HuH-7 (cell line): ENCODE data around the gene ZBTB3.
"Not testable (repeated sequence)": the region's sequence is repeated elsewhere in the genome, so short reads cannot be mapped to it uniquely, and the experiment has no call there.

Experiments
- DNase-seq: peaks from one replicate; pipeline ENCODE4 v3.0.0; 2011; ENCODE audit warnings: low spot score

ZBTB3 gene

DNA sequence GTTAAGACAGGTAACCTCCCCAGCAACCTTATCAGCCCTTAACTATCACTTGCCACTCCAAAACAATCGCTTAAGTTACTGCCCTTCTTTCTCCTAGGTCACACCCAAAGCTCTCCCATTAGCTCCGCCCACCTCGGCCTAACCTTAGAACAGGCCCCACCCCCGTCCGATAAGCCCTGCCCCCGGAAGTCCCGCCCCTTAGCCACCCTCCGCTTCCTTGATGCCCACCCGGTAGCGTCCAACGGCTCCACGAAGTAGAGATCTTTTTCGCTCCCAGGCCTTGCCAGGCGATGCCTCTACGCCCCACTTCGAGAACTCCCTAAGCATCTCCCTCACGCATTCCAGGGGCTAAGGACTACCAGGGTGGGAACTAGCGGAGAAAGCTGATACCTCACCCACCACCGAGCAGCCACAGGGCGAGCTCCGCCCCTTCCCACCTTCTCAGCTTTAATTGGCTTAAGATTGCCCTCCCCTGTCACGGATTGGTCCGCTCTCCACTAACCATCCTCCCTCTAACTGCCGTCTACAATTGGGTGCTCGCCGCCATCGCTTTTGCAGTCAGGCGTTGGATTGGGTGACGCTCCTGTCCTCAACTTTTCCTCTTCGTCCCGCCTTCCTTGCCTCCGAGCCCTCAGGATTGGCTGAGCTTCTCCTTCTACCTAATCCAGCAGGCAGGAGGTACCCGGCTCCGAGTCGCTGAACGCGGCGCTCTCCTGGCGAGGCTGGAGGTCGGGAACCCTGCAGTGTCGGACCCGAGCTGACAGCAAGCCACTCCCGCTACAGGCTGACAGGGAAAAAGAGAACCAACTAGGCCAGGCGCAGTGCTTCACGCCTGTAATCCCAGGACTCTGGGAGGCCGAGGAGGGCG lies at the start of gene ZBTB3:
ZBTB3 (minus strand) TSS at position 425 of the 868 bp plus-strand sequence. CDS start 496 bp downstream, outside the sequence.
- peak; percentile 82 for DNase-seq

DNA sequence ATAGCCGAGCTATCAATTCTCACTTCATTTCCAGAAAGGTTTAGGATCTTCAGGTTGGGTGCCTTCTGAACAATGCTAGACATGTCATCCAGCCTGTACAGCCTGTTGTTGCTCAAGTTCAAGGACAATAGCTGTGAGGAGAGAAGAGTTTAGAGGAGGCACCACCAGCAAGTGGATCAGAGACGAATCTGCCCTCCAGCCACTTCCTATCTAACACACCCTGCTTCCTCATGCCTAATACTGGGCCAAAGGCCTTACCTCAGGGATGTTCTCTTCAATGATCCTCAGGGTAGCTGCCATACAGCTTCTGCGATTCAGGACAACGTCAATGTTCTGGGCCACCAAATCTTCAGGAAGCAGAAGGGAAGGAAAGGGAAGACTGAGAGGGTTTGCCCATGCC lies 47.1 kb upstream of the ZBTB3 start:
- no peak for DNase-seq

DNA sequence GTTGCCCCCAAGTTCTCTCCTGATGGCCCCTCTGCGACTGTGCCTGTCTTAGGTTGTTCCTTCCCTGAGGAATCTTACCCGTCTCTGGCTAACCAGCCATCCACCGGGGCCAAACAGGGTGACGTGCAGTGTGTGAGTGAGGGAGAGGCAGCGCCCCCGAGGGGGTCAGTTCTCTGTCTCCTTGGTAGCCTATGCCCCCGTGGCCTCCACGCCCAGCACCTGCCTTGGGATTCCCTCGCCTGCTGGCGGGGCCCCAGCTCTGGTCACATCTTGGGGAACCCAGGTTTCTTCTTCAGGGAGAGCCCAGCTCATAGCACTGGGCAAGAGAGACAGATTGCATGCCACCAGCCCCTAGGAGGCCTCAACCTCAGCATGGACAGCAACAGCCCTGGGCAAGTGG lies 45.5 kb upstream of the ZBTB3 start:
- no peak for DNase-seq

DNA sequence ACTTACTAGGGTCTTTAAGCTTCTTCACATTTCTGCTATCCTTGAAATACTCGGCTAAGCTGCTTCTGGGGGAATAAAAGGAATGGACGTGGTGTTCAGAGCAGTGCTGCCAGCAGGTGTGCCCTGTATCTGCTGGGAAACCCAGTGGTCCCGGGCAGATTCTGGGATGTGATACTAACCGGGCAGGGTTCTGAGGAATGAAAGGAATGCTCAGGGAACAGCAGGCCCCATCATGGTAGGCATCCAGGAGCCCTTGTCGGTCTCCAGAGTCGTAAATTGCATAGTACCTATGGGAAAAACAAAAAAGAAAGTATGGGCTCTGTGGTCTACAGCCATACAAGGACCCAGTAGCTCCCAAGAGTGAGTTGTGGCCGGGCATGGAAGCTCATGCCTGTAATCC lies 42.3 kb upstream of the ZBTB3 start:
- DNase-seq, result no peak

DNA sequence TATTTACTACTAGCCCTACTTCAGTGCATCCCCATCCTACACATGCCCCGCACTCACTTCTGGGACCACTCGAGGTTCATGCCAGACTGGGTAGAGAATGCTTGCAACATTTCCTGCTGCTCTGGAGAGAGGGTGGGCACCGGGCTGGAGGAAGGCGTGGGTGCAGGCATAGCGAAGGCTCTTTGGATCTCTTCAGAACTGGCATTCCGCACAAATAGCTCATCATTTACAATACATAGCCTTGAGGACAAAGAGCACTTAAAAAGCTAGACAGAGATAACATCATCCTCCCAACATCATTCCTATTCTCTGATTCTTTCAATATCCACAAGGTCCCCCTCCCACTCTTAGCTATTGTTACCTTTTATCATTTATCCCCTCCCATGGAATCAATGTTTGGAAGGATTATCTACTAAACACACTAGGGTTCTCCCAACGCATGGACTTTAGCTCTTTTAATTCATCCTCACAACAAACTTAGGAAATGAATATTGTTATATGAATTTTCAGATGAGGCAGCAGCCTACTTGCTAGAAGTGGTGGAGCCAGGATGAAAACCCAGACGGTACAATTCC lies 40.3 kb upstream of the ZBTB3 start:
- DNase-seq, result no peak

DNA sequence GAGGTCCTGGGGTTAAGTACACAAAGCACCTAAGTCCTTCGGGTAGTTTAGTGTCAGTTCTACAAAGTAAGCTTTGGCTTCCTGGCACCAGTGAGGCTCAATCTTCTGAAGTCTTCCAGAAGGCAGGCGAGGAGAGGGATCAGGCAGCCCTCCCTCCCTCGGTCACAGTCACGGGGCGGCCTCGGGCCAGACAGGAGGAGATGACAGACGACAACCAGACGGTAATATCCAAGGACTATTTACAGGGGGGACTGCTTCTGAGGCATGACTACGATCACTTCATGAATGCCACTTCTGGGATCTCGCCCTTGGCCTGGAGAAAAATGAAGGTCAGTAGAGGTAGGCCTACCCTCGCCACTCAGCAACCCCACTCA lies 38.2 kb upstream of the ZBTB3 start:
- DNase-seq, result no peak

DNA sequence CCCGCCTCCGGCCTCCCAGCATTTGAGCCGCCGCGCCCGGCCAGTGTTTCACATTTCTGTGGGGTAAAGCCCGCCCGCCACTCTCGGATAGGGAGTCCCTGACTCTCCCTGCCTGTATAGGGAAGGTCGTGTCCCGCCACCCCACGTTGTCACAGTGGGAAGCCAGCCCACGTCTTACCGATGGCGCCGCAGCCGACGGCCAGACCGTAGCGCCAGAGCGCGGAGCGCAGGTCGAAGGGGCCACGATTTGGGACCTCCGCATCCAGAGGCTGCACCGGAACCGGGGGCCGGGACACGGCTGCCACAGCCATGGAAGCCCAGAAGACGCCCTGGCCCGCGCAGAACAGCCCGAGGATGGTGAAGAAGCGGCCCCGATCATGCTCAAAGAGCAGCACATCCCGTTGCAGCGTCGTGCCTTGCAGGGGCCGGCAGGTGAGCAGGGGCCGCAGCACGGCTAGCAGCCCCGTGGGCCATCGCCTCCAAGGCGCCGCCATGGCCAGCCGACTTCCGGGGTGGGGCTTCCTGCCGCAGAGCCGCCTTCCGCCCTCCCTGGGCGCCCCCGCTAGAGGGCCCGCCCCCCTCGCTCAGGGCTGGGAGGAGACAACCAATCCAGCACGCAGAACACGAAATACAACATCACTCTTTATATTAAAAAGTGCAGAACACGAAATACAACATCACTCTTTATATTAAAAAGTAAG lies 37.7 kb upstream of the ZBTB3 start, which contains the start of gene TMEM223:
TMEM223 (minus strand) TSS at position 506 of the 701 bp plus-strand sequence; CDS start at position 494, 12 bp downstream.
- DNase-seq, result peak; percentile 85

DNA sequence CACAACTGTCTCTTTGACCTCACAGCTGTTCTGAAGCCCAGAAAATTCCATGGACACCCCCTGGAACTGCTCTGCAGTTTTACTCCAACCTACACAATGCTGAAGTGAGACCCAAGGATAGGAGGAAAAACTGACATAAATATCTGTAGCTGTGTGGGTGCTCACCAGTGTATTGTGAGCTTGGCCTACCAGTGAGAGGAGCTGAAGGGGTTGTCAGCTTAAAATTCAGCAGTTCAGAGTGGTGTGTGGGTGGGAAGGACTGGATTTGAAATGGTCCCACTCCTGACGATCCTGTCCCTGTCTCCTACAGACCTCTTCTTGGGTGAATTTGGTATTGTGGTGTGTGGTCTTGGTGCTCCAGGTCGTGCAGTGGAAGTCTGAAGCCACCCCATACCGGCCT lies 35.6 kb upstream of the ZBTB3 start:
- DNase-seq, result no peak

DNA sequence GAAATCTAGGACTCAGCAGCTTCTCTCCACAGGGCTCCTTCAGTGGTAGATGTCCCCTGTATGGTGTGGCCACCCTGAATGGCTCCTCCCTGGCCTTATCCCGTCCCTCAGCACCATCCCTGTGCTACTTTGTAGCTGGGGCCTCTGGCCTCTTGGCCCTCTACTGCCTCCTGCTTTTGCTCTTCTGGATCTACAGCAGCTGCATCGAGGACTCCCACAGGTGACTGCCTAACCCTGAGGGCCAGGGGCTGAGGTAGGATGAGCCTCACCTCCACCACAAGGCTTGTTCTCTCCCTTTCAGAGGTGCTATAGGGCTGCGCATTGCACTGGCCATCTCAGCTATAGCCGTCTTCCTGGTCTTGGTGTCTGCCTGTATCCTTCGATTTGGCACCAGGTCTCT lies 35.0 kb upstream of the ZBTB3 start:
- DNase-seq, result no peak

DNA sequence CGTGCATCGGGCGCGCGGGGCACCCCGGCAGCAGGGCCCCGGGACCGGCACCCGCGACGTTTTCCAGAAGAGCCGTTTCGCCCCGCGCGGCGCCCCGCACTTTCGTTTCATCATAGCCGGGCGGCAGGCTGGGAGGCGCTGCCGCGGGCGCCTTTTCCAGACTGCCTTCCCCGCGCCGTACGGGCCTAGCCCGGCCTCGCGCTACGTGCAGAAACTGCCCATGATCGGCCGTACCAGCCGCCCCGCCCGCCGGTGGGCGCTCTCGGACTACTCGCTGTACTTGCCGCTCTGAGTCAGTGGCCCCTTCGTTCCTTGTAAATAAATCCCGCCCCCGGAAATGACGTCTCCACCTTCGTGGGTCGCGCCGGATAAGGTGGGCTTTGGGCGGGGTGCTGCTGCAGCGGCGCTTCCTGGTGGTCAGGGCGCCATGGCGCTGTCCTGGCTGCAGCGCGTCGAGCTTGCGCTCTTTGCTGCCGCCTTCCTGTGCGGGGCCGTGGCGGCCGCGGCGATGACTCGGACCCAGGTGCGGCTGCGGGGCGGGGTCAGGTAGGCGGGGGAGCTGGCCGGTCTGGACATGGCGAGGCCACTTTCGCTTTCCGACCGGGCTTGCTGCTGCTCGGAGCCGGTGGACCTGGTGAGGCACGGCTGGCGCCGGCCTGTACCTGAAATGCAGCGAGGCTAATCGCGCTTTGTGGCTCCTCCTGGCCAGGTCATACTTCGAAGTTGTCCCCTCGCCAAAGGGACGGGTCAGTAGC lies 33.2 kb upstream of the ZBTB3 start, which contains the start of gene TMEM179B:
TMEM179B (plus strand) TSS at position 398 of the 755 bp plus-strand sequence; CDS start at position 428, 30 bp downstream.
- peak; percentile 94 for DNase-seq

DNA sequence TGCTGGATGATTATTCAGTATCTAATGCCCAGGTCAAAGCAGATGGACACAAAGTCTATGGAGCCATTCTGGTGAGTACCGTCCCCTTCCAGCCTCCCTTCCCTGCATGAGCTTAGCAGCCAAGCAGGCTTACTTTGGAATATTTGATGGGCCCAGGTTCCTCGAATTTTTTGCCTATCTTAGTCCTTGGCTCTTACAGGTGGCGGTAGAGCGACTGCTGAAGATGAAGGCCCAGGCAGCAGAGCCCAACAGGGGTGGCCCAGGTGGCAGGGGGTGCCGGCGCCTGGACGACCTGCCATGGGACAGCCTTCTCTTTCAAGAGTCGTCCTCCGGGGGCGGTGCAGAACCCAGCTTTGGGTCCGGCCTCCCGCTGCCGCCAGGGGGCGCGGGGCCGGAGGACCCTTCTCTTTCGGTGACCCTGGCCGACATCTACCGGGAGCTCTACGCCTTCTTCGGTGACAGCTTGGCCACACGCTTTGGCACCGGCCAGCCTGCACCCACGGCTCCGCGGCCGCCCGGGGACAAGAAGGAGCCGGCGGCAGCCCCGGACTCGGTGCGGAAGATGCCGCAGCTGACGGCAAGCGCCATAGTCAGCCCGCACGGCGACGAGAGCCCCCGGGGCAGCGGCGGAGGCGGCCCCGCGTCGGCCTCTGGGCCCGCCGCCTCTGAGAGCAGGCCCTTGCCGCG lies 32.5 kb upstream of the ZBTB3 start:
- peak; percentile 92 for DNase-seq

DNA sequence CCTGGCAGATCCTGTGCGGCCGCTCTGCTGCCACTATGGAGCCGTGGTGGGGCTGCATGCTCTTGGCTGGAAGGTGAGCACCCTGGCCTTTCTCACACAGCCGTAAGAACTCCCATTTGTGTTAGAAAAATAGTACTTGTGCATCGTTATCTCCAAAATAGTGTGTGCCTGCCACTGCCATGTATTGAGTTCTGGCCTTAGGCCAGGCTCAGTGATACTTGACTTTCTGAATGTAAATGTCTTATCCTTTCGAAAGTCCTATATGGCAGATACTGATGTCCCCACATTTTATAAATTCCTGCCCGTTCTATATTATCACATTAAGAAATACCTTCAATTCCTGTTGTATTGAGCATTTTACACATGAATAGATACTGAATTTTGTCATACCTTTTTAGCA lies 28.8 kb upstream of the ZBTB3 start:
- no peak for DNase-seq

DNA sequence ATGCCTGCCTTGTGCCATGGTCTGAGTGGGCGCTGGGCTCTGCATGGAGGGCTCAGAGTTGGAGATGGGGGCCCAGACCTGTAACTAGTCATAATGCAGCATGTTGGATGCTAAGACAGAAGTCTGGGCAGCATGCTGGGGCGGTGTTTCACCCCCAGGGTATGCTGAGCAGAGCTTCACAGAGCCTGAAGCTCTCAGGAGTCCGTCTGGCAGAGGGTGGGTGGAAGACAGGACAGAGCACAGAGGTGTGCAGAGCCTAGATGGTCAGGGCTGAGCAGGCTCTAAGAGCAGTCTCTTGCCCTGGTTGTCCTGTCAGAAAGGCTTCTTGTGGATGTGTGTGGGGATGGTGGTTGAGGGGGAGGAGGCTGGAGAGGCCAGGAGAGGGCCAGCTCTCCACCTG lies 24.5 kb upstream of the ZBTB3 start:
- no peak for DNase-seq

DNA sequence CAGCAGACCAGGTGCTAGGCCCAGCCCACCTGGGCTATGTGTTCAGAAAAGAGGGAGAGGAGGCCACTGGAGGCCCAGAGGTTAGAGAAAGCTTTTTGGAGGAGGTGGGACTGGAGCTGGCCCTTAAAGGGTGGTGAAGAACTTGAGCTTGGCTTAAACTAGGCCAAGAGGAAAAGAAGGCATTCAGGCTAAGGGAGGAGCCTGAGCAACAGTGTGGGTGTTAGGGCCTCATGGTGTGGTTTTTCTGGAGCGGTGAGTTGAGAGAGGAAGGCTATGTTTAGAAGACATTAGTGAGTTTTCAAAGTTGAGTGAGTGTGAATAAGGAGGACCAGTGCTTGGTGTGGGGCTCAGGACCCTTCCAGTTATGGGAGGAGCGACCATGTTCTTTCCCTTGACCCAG lies 23.4 kb upstream of the ZBTB3 start:
- DNase-seq, result no peak

DNA sequence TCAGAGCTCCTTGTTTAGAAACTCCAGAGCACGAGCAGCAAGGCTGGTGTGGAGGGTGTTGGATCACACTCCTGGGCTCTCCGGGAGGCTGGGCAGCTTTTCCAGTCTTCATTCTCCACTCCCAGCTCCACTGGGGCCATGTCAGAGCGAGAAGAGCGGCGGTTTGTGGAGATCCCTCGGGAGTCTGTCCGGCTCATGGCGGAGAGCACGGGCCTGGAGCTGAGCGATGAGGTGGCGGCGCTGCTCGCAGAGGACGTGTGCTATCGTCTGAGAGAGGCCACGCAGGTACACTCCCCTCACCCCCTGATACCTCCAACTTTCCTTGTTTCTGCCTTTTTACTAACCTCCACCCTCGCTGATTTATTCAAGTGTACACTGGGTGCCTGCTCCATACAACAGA lies 21.7 kb upstream of the ZBTB3 start:
- DNase-seq, result no peak

DNA sequence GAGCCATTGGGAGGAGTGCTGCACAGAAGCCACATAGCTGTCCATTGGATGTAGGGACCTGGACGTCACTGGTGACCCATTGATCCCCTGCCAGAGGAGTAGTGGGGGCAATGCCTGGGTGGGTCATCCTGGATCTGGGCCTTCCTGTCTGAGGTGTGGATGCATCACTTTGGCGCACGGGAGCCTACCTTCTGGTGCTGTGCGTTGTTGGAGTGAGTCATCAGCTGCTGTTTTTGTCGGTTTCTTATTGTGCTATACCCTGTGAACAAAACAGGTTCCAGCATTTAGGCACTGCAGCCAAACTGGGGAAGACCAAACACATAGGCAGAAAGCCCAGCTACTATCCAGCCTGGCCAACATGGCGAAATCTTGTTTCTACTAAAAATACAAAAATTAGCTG lies 20.4 kb upstream of the ZBTB3 start:
- DNase-seq, result no peak

DNA sequence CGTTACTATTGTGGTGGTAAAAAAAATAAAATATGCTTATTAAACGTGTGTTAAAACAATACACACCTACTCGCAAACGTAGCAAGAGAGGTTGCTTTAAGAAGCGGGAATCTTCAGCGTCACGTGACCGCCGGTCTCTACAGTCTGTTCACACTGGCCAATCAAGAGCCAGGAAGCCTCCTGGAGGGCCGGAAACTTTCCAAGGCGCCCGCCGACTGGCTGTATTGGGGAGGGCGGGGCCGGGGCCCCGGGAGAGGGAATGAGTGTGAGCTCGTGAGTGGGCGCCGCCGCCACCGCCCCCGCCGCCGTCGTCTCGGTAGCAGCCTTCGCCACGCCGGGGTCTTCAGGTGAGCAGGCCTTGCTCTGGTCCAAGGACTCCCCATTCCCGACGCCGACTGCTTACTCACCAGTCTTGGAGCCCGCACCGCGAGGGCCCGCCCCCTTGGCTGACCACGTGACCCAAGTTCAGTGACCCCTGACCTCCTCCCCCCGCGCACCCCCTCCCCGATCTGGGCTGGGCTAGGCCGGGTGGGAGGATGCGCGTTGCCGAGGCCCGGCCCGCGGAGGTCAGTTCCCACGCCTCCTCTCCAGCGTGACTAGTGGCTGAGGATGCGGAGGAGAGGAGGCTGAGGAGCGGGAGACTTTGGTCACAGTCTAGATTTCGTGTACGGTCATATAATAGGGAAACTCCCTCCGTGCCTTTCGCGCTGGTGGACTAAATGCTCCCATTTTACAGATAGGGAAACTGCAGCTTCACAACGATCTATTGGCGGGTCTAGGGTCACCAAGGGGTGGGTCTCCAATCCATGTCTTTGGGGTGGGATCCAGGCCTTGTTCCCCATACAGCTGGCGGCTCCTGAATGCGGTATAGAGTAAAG lies 17.4 kb upstream of the ZBTB3 start, which contains the start of gene TAF6L:
TAF6L (plus strand) TSS at position 253 of the 878 bp plus-strand sequence. CDS start 4,388 bp downstream, outside the sequence.
- peak; percentile 93 for DNase-seq

DNA sequence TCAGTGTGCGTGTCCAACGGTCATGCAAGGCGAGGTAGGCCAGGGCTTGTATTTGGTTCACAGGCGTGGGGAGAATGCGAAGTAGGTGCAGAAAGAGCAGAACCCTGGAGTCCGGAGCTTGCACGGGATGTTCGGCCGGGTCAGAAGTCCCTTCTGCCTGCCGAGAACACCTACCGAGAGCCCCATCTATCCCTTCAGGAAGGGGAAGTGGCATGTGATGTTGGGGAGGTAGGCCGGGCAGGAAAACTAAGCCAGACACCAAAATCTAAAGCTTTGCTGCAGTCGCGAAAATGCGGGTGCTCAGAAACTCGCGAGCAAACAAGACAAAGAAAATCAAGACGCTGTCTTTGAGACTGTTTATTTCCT lies 16.8 kb upstream of the ZBTB3 start:
- DNase-seq, result no peak

DNA sequence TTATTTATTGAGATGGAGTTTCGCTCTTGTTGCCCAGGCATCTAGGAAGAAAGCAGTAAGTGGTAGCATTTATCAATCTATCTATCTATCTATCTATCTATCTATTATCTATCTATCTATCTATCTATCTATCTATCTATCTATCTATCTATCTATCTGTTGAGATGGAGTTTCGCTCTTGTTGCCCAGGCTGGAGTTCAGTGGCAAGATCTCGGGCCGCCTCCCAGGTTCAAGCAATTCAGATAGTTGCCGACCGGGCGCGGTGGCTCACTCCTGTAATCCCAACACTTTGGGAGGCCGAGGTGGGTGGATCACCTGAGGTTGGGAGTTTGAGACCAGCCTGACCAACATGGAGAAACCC lies 6.9 kb upstream of the ZBTB3 start:
- not testable (repeated sequence) for DNase-seq
